HepG2 (cell line): Measurements from ENCODE around the gene P2RX5. TPM values are rescaled to one million over a fixed set of nuclear protein-coding genes. Genes with fewer than 3 reads are reported as not detected.

Source experiments
- NFYC ChIP-seq: IDR thresholded peaks from 2 replicates; pipeline ENCODE4 v1.6.1; 2016; ENCODE audit warnings: missing genetic modification reagents, missing compliant biosample characterization
- NR2F1 ChIP-seq, 2 experiments: fragments of 450-650 bp in 1 of 2; formaldehyde crosslinking in 1 of 2; IDR thresholded peaks; 2 replicates each; pipeline versions ENCODE4 v1.5.0 to v1.6.1; 2016 to 2020; ENCODE audit warnings: mild to moderate bottlenecking in 1 of 2, missing compliant biosample characterization in 1 of 2, missing genetic modification reagents in 1 of 2, moderate library complexity in 1 of 2
- RXRA ChIP-seq: sonication (generic); formaldehyde crosslinking; IDR thresholded peaks from 2 replicates; pipeline ENCODE4 v1.5.1; 2020; ENCODE audit warnings: missing genetic modification reagents
- SALL1 ChIP-seq: sonication (generic); formaldehyde crosslinking; IDR thresholded peaks from 2 replicates; pipeline ENCODE4 v1.8.0; 2022; ENCODE audit warnings: mild to moderate bottlenecking, missing genetic modification reagents
- SOX5 ChIP-seq: IDR thresholded peaks from 2 replicates; pipeline ENCODE4 v1.6.1; 2016; ENCODE audit warnings: borderline replicate concordance
- THYN1 ChIP-seq: sonication (generic); formaldehyde crosslinking; IDR thresholded peaks from 2 replicates; pipeline ENCODE4 v1.8.1; 2023; ENCODE audit warnings: low read depth, mild to moderate bottlenecking, moderate library complexity, missing genetic modification reagents, borderline replicate concordance
- ZBTB8A ChIP-seq: sonication (generic); formaldehyde crosslinking; IDR thresholded peaks from 2 replicates; pipeline ENCODE4 v1.4.0; 2020; ENCODE audit warnings: mild to moderate bottlenecking, low read depth, missing genetic modification reagents, borderline replicate concordance
- ZFP41 ChIP-seq: sonication (generic); formaldehyde crosslinking; IDR thresholded peaks from 2 replicates; pipeline ENCODE4 v1.4.0; 2020; ENCODE audit warnings: mild to moderate bottlenecking, missing genetic modification reagents, borderline replicate concordance
- ZNF225 ChIP-seq: sonication (generic); formaldehyde crosslinking; IDR thresholded peaks from 2 replicates; pipeline ENCODE4 v1.4.0; 2020; ENCODE audit warnings: mild to moderate bottlenecking, missing genetic modification reagents
- ZNF335 ChIP-seq: sonication (generic); formaldehyde crosslinking; IDR thresholded peaks from 2 replicates; pipeline ENCODE4 v1.4.0; 2020; ENCODE audit warnings: missing genetic modification reagents
- ZNF615 ChIP-seq: sonication (generic); formaldehyde crosslinking; IDR thresholded peaks from 2 replicates; pipeline ENCODE4 v1.5.0; 2020; ENCODE audit warnings: mild to moderate bottlenecking, missing genetic modification reagents, borderline replicate concordance
- ZNF790 ChIP-seq: sonication (generic); formaldehyde crosslinking; IDR thresholded peaks from 2 replicates; pipeline ENCODE4 v1.8.0; 2022; ENCODE audit warnings: missing genetic modification reagents, mild to moderate bottlenecking, borderline replicate concordance
- ZNF792 ChIP-seq: IDR thresholded peaks from 2 replicates; pipeline ENCODE4 v1.6.1; 2016
- polyA plus RNA-seq, 8 experiments: library from polyadenylated mRNA; depleted of rRNA in 3 of 8; stranded (reverse) in 7 of 8; unstranded in 1 of 8; fragments of >200 nt; fragmentation: Illumina TruSeq in 4 of 8; extraction: Trizol in 4 of 8; gene quantifications; 2 replicates each; pipeline versions ENCODE4 v1.2.1 to v1.2.3, GENCODE V29; 2011 to 2016; ENCODE audit warnings: low read depth in 4 of 8, missing spikeins in 1 of 8, mixed read lengths in 1 of 8; ENCODE audit not compliant: insufficient read depth in 1 of 8
- total RNA-seq, 5 experiments: library from RNA; depleted of rRNA; stranded (reverse); fragments of >200 nt; fragmentation: Illumina TruSeq; extraction: Trizol; gene quantifications; 2 replicates each; pipeline ENCODE4 v1.2.3, GENCODE V29; 2016; ENCODE audit warnings: low read depth in 1 of 5
- TF ChIP-seq, protein P1 (sequence below): sonication (generic); formaldehyde crosslinking; IDR thresholded peaks from 2 replicates; pipeline ENCODE4 v1.5.0; 2020; ENCODE audit warnings: missing genetic modification reagents, mild to moderate bottlenecking, borderline replicate concordance
- TF ChIP-seq, protein P2 (sequence below): sonication (generic); formaldehyde crosslinking; IDR thresholded peaks from 2 replicates; pipeline ENCODE4 v1.4.0; 2020; ENCODE audit warnings: missing genetic modification reagents, borderline replicate concordance
- TF ChIP-seq, protein P3 (sequence below): IDR thresholded peaks from 2 replicates; pipeline ENCODE4 v1.6.1; 2012; ENCODE audit warnings: inconsistent platforms
- TF ChIP-seq, protein P4 (sequence below): sonication (generic); formaldehyde crosslinking; IDR thresholded peaks from 2 replicates; pipeline ENCODE4 v1.5.0; 2020; ENCODE audit warnings: missing genetic modification reagents
- TF ChIP-seq, protein P5 (sequence below): sonication (generic); formaldehyde crosslinking; IDR thresholded peaks from 2 replicates; pipeline ENCODE4 v1.8.0; 2022; ENCODE audit warnings: mild to moderate bottlenecking, missing genetic modification reagents, borderline replicate concordance

P2RX5 gene
- total and polyA plus RNA-seq, 2 of the 13 experiments (the other 11 are each of a cell fraction or from before 2014, with no cell fraction given): 0.95 to 1.7 TPM

DNA sequence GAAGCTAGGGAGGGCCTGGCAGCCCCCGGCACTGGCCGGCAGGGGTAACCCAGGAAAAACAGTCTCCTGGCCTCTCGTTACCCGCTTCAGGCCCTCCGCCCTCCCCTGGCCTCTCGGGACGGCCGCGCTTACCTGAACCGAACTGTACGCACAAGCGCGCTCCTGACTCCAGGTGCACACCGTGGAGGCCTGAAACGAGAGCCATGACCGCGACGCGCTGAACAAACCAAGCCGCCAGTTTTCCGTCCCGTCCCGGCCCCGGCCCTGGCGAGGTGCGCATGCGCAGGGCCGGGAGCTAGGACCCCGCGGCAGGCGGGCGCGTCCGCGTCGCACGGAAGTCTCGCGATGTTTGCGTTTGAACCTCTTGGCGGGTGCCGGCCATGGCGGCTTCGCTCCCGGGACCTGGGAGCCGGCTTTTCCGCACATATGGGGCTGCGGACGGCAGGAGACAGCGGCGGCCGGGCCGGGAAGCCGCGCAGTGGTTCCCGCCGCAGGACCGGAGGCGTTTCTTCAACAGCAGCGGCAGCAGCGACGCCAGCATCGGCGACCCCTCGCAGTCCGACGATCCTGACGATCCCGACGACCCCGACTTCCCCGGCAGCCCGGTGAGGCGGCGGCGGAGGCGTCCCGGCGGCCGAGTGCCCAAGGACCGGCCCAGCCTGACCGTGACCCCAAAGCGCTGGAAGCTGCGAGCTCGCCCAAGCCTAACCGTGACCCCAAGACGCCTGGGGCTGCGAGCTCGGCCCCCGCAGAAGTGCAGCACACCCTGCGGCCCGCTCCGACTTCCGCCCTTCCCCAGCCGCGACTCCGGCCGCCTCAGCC is 27.8 kb upstream of the P2RX5 start, which contains the start of gene HASPIN (continued):
- TF ChIP-seq RXRA (CRISPR knock-in tag): peak; percentile 59; the same call in 1 of the 2 replicates
- 0 out of 2 replicates have a peak, but pooled peaks have one; percentile 45 for TF ChIP-seq ZNF335 (CRISPR knock-in tag)
- TF ChIP-seq ZNF790 (CRISPR knock-in tag): peak; percentile 48; the same call in 1 of the 2 replicates
- no peak for TF ChIP-seq ZFP41
- no peak for TF ChIP-seq ZBTB8A (CRISPR knock-in tag)
- peak; percentile 91 for TF ChIP-seq SALL1 (CRISPR knock-in tag)
- no peak for TF ChIP-seq NR2F1 (CRISPR knock-in tag; IDR thresholded peaks at IDR 0.05)
- TF ChIP-seq ZNF792 (CRISPR knock-in tag): no peak
- TF ChIP-seq ZNF615: no peak
- TF ChIP-seq THYN1 (CRISPR knock-in tag): no peak
- TF ChIP-seq ZNF225 (CRISPR knock-in tag): peak; percentile 44; the same call in 1 of the 2 replicates
- TF ChIP-seq, protein P1, sequence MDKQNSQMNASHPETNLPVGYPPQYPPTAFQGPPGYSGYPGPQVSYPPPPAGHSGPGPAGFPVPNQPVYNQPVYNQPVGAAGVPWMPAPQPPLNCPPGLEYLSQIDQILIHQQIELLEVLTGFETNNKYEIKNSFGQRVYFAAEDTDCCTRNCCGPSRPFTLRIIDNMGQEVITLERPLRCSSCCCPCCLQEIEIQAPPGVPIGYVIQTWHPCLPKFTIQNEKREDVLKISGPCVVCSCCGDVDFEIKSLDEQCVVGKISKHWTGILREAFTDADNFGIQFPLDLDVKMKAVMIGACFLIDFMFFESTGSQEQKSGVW (CRISPR knock-in tag): no peak
- TF ChIP-seq, protein P2, sequence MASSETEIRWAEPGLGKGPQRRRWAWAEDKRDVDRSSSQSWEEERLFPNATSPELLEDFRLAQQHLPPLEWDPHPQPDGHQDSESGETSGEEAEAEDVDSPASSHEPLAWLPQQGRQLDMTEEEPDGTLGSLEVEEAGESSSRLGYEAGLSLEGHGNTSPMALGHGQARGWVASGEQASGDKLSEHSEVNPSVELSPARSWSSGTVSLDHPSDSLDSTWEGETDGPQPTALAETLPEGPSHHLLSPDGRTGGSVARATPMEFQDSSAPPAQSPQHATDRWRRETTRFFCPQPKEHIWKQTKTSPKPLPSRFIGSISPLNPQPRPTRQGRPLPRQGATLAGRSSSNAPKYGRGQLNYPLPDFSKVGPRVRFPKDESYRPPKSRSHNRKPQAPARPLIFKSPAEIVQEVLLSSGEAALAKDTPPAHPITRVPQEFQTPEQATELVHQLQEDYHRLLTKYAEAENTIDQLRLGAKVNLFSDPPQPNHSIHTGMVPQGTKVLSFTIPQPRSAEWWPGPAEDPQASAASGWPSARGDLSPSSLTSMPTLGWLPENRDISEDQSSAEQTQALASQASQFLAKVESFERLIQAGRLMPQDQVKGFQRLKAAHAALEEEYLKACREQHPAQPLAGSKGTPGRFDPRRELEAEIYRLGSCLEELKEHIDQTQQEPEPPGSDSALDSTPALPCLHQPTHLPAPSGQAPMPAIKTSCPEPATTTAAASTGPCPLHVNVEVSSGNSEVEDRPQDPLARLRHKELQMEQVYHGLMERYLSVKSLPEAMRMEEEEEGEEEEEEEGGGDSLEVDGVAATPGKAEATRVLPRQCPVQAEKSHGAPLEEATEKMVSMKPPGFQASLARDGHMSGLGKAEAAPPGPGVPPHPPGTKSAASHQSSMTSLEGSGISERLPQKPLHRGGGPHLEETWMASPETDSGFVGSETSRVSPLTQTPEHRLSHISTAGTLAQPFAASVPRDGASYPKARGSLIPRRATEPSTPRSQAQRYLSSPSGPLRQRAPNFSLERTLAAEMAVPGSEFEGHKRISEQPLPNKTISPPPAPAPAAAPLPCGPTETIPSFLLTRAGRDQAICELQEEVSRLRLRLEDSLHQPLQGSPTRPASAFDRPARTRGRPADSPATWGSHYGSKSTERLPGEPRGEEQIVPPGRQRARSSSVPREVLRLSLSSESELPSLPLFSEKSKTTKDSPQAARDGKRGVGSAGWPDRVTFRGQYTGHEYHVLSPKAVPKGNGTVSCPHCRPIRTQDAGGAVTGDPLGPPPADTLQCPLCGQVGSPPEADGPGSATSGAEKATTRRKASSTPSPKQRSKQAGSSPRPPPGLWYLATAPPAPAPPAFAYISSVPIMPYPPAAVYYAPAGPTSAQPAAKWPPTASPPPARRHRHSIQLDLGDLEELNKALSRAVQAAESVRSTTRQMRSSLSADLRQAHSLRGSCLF (CRISPR knock-in tag): no peak
- TF ChIP-seq, protein P3, sequence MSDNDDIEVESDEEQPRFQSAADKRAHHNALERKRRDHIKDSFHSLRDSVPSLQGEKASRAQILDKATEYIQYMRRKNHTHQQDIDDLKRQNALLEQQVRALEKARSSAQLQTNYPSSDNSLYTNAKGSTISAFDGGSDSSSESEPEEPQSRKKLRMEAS: peak; percentile 62; the same call in 1 of the 2 replicates
- TF ChIP-seq, protein P4, sequence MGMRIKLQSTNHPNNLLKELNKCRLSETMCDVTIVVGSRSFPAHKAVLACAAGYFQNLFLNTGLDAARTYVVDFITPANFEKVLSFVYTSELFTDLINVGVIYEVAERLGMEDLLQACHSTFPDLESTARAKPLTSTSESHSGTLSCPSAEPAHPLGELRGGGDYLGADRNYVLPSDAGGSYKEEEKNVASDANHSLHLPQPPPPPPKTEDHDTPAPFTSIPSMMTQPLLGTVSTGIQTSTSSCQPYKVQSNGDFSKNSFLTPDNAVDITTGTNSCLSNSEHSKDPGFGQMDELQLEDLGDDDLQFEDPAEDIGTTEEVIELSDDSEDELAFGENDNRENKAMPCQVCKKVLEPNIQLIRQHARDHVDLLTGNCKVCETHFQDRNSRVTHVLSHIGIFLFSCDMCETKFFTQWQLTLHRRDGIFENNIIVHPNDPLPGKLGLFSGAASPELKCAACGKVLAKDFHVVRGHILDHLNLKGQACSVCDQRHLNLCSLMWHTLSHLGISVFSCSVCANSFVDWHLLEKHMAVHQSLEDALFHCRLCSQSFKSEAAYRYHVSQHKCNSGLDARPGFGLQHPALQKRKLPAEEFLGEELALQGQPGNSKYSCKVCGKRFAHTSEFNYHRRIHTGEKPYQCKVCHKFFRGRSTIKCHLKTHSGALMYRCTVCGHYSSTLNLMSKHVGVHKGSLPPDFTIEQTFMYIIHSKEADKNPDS (CRISPR knock-in tag): no peak
- TF ChIP-seq, protein P5, sequence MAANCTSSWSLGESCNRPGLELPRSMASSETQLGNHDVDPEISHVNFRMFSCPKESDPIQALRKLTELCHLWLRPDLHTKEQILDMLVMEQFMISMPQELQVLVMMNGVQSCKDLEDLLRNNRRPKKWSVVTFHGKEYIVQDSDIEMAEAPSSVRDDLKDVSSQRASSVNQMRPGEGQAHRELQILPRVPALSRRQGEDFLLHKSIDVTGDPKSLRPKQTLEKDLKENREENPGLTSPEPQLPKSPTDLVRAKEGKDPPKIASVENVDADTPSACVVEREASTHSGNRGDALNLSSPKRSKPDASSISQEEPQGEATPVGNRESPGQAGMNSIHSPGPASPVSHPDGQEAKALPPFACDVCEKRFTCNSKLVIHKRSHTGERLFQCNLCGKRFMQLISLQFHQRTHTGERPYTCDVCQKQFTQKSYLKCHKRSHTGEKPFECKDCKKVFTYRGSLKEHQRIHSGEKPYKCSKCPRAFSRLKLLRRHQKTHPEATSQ (CRISPR knock-in tag): peak; percentile 45; the same call in 1 of the 2 replicates
- TF ChIP-seq SOX5: peak; percentile 30
- peak; percentile 37; the same call in 1 of the 2 replicates for TF ChIP-seq NFYC (CRISPR knock-in tag)
